Measurements from ENCODE around the gene MEF2A. TPM values are rescaled to one million over a fixed set of nuclear protein-coding genes. Genes with fewer than 3 reads are reported as not detected.

MEF2A gene
- total and polyA plus RNA-seq, 12 donors = 20.6 to 91.7 (median 50.1) TPM

- no peak for DNase-seq
- H3K27ac ChIP-seq = no peak overlapping the region
- peaks cover 0 to 18% of the 10 kb centered on the region in 2 donors for H3K36me3 ChIP-seq (replicated peaks in 1 of 2)
- H3K4me1 ChIP-seq (replicated peaks in 1 of 2) = no peaks in the 10 kb centered on the region
- no peak overlapping the region for H3K4me3 ChIP-seq
- intact Hi-C loops (cut with DNase I) = no loop called here
- TF ChIP-seq CTCF (IDR thresholded peaks at IDR 0.05) (no peak), POLR2A (IDR thresholded peaks at IDR 0.05) (no peak)
- H3K27me3 ChIP-seq = no peaks in the 10 kb centered on the region
- H3K9me3 ChIP-seq (replicated peaks in 1 of 3) = no peaks in the 10 kb centered on the region
Observed at GRCh38 chr15:99680276-99680675, 114.5 kb downstream of the MEF2A start.

GRCh38 chr15:99681990-99682389 lies 116.2 kb downstream of the MEF2A start:
- peak overlapping the region in 1 of 5 donors; percentile 15 for H3K27ac ChIP-seq
- H3K36me3 ChIP-seq (replicated peaks in 1 of 2) = peaks cover 0 to 6% of the 10 kb centered on the region in 2 donors
- DNase-seq = no peak
- no peak for TF ChIP-seq CTCF (IDR thresholded peaks at IDR 0.05)
- TF ChIP-seq POLR2A (IDR thresholded peaks at IDR 0.05) = no peak
- intact Hi-C loops (cut with DNase I) = no loop called here
- WGBS, 4 donors = 89 to 97% (median 92%) methylated on average over 1 of the region's 1 CpG
- no peaks in the 10 kb centered on the region for H3K4me1 ChIP-seq (replicated peaks in 1 of 2)
- no peaks in the 10 kb centered on the region for H3K27me3 ChIP-seq
- H3K9me3 ChIP-seq (replicated peaks in 1 of 3) = no peaks in the 10 kb centered on the region
- H3K4me3 ChIP-seq = no peak overlapping the region

GRCh38 chr15:99682455-99682854 lies 116.7 kb downstream of the MEF2A start:
- Histone ChIP-seq H3K4me1 (replicated peaks in 1 of 2) (no peaks in the 10 kb centered on the region), H3K9me3 (replicated peaks in 1 of 3) (no peaks in the 10 kb centered on the region), H3K36me3 (replicated peaks in 1 of 2) (peaks cover 0 to 6% of the 10 kb centered on the region in 2 donors), H3K4me3 (no peak overlapping the region), H3K27me3 (no peaks in the 10 kb centered on the region), H3K27ac (peak overlapping the region in 1 of 5 donors; percentile 15)
- DNase-seq = no peak
- 0 to 33% (median 0%) methylated on average over 1 of the region's 1 CpG for WGBS, 4 donors
- intact Hi-C loops (cut with DNase I) = no loop called here
- no peak for TF ChIP-seq POLR2A (IDR thresholded peaks at IDR 0.05)
- no peak for TF ChIP-seq CTCF (IDR thresholded peaks at IDR 0.05)

- 73 to 77% (median 75%) methylated on average over 9 of the region's 9 CpGs for WGBS, 4 donors
- H3K4me3 ChIP-seq = no peak overlapping the region
- H3K27me3 ChIP-seq = no peaks in the 10 kb centered on the region
- TF ChIP-seq CTCF (IDR thresholded peaks at IDR 0.05) (no peak), POLR2A (IDR thresholded peaks at IDR 0.05) (no peak)
- no peaks in the 10 kb centered on the region for H3K4me1 ChIP-seq (replicated peaks in 1 of 2)
- peaks cover 0 to 6% of the 10 kb centered on the region in 2 donors for H3K36me3 ChIP-seq (replicated peaks in 1 of 2)
- H3K9me3 ChIP-seq (replicated peaks in 1 of 3) = no peaks in the 10 kb centered on the region
- no peak for DNase-seq
- peak overlapping the region in 1 of 5 donors; percentile 45 for H3K27ac ChIP-seq
- intact Hi-C loops (cut with DNase I) = no loop called here
Observed at GRCh38 chr15:99683000-99683670, 117.4 kb downstream of the MEF2A start.
